ENCODE measurements around the gene RNF175. TPM values are rescaled to one million over a fixed set of nuclear protein-coding genes. Genes with fewer than 3 reads are reported as not detected.
"Not testable (repeated sequence)": the region's sequence is repeated elsewhere in the genome, so short reads cannot be mapped to it uniquely, and the experiment has no call there.

The RNF175 gene
- polyA plus RNA-seq, 1 donor, result 1.1 TPM

DNA sequence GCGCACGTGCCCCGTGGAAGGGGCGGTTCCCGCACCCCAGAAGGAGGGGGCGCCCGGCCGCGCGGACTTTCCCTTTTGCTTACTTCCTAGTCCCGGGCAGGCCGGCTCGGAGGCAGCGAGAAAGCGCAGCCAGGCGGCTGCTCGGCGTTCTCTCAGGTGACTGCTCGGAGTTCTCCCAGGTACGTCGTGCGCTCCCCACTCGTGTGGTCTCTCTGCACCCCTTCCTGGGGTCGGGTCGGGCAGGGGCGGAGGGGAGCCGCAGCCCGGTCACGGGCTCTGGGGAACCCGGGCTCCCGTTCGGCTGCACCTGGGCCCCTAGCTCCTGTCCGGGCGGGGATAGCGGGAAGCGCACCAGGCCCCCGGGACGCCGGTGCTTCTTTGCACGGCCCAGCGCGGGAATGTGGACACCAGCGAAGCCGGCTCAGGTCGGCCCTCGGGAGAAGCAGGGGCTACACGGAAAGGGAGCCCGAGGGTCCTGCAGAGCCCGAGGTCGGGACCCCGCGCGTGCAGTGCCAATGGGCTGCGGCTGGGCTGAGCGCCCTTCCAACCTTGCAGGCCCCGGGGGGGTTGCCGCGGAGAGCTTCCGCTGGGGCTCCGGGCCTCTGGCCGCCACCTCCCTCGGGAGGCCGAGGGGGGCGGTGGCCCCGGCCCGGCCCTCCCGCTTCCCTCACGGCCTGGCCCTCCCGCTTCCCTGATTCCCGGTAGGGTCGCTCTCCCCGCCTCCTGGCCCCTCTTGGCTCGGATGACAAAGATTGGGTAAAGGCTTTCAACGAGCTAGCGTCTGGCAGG, 75.4 kb downstream of the RNF175 start, which contains the start of gene TLR2:
TLR2 (plus strand) TSS at position 99 of the 789 bp plus-strand sequence. CDS start 18,628 bp downstream, outside the sequence.
- DNase-seq, result peak; percentile 84 to 93
- peaks cover 2% of the 10 kb centered on the region for H3K9me3 ChIP-seq (ENCODE audit: control insufficient read depth, low read depth, low read length)
- no peaks in the 10 kb centered on the region for H3K4me1 ChIP-seq (ENCODE audit: control insufficient read depth, insufficient read depth, low read length)
- peaks cover 15% of the 10 kb centered on the region for H3K27me3 ChIP-seq (ENCODE audit: control insufficient read depth, insufficient read depth, low read length)
- H3K36me3 ChIP-seq (ENCODE audit: control insufficient read depth, insufficient read depth, low read length), result peaks cover 6% of the 10 kb centered on the region
- peak within 1 kb of the TSS; percentile 71 for H3K4me3 ChIP-seq (ENCODE audit: low read length)
- WGBS (ENCODE audit: insufficient coverage, low lambda C conversion rate), result no CpG with 5 or more reads among the region's 75 CpGs
- peak within 1 kb of the TSS; percentile 57 for H3K27ac ChIP-seq (ENCODE audit: low read length)

DNA sequence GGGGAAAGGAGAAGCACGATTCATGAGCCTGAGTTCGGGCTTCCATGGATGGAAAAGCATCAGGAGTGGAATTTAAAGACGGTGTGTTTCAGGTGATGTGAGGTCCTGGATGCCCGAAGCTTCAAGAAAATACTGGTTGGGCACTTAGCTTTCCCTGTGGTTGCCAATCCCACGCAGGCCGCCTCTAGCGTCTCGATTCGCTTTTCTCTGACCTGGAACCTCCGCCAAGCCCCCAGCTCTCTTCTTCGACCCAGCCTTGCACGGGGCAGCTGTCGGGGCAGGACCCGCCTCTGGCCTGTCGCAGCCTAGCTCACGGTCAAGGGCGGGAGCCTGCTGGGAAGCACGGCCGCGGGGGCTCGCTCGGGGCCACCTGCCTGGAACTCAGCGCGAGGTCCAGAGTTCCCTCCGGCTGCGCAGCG, 76.1 kb downstream of the RNF175 start:
- WGBS (ENCODE audit: insufficient coverage, low lambda C conversion rate), result no CpG with 5 or more reads among the region's 27 CpGs
- Histone ChIP-seq H3K9me3 (ENCODE audit: control insufficient read depth, low read depth, low read length) (peaks cover 2% of the 10 kb centered on the region), H3K36me3 (ENCODE audit: control insufficient read depth, insufficient read depth, low read length) (peaks cover 6% of the 10 kb centered on the region), H3K27ac (ENCODE audit: low read length) (no peak overlapping the region), H3K4me1 (ENCODE audit: control insufficient read depth, insufficient read depth, low read length) (no peaks in the 10 kb centered on the region), H3K27me3 (ENCODE audit: control insufficient read depth, insufficient read depth, low read length) (peaks cover 15% of the 10 kb centered on the region), H3K4me3 (ENCODE audit: low read length) (peak overlapping the region; percentile 71)
- DNase-seq, result no peak

DNA sequence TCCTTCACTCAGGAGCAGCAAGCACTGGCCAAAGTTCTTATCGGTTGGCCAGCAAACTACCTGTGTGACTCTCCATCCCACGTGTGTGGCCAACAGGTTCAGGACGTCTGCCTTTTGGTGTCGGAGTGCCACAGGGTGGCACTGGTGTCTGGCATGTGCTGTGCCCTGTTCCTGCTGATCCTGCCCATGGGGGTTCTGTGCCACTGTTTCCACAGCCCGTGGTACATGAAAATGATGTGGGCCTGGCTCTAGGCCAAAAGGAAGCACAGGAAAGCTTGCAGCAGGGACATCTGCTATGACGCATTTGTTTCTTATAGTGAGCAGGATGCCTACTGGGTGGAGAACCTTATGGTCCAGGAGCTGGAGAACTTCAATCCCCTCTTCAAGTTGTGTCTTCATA, 80.3 kb downstream of the RNF175 start:
- no peak for DNase-seq
- Histone ChIP-seq H3K4me3 (ENCODE audit: low read length) (no peak overlapping the region), H3K27ac (ENCODE audit: low read length) (no peak overlapping the region), H3K4me1 (ENCODE audit: control insufficient read depth, insufficient read depth, low read length) (no peaks in the 10 kb centered on the region), H3K36me3 (ENCODE audit: control insufficient read depth, insufficient read depth, low read length) (no peaks in the 10 kb centered on the region), H3K27me3 (ENCODE audit: control insufficient read depth, insufficient read depth, low read length) (peaks cover 14% of the 10 kb centered on the region), H3K9me3 (ENCODE audit: control insufficient read depth, low read depth, low read length) (no peaks in the 10 kb centered on the region)
- WGBS (ENCODE audit: insufficient coverage, low lambda C conversion rate), result no CpG with 5 or more reads among the region's 6 CpGs

DNA sequence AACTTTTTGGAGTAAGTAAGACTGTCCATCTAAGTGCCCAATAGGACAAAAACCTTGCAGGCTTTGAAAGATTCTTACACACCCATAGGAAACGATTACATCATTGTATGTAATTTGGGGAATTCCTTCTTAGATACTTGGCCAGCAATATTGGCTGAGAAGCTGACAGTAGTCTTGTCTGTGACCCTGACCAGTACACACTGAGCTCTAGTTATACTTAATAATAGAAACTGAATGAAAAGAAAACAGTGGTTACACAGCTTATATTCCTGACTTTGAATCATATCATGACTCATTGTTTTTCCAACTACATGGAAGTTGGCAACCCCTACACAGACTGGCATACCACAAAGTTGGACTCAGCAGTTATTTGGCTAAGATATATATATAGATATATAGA, 82.8 kb downstream of the RNF175 start:
- Histone ChIP-seq H3K4me3 (ENCODE audit: low read length) (no peak overlapping the region), H3K9me3 (ENCODE audit: control insufficient read depth, low read depth, low read length) (no peaks in the 10 kb centered on the region), H3K27me3 (ENCODE audit: control insufficient read depth, insufficient read depth, low read length) (peaks cover 3% of the 10 kb centered on the region), H3K4me1 (ENCODE audit: control insufficient read depth, insufficient read depth, low read length) (no peaks in the 10 kb centered on the region), H3K36me3 (ENCODE audit: control insufficient read depth, insufficient read depth, low read length) (no peaks in the 10 kb centered on the region), H3K27ac (ENCODE audit: low read length) (no peak overlapping the region)
- WGBS (ENCODE audit: insufficient coverage, low lambda C conversion rate), result 100% methylated on average over 1 of the region's 1 CpG
- DNase-seq, result no peak

DNA sequence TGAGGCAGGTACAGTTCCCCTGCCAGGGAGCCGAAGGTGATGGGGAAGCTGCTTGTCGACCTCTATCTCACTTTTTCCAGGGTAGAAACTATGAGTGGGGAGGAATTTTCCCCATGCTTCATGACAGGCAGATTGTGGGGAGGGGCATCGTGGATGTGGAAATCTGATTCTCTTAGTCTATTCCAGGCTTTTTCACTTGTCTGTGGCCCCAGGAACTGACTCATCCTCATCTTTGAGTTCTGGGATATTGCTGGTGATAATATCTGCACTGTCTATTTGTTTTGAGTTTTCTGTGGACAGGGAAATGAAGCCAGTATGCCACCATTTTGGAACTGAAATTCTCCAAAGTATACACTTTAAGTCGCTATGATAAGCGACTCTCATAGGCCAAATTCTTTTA, 83.3 kb downstream of the RNF175 start:
- Histone ChIP-seq H3K4me3 (ENCODE audit: low read length) (no peak overlapping the region), H3K4me1 (ENCODE audit: control insufficient read depth, insufficient read depth, low read length) (no peaks in the 10 kb centered on the region), H3K27me3 (ENCODE audit: control insufficient read depth, insufficient read depth, low read length) (no peaks in the 10 kb centered on the region), H3K36me3 (ENCODE audit: control insufficient read depth, insufficient read depth, low read length) (no peaks in the 10 kb centered on the region), H3K27ac (ENCODE audit: low read length) (no peak overlapping the region), H3K9me3 (ENCODE audit: control insufficient read depth, low read depth, low read length) (no peaks in the 10 kb centered on the region)
- 100% methylated on average over 2 of the region's 5 CpGs for WGBS (ENCODE audit: insufficient coverage, low lambda C conversion rate)
- no peak for DNase-seq

DNA sequence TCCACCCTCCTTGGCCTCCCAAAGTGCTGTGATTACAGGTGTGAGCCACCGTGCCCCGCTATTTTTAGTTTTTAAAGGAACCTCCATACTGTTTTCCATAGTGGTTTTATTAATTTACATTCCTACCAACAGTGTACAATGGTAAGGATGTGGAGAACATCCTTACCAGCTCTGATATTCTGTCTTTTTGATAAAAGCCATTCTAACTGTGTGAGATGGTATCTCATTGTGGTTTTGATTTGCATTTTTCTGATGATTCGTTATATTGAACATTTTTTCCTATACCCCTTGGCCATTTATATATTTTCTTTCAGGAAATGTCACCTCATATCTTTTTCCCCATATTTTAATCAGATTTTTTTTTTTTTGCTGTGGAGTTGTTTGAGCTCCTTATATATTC, 90.0 kb downstream of the RNF175 start:
- H3K36me3 ChIP-seq (ENCODE audit: control insufficient read depth, insufficient read depth, low read length), result no peaks in the 10 kb centered on the region
- peaks cover 3% of the 10 kb centered on the region for H3K4me1 ChIP-seq (ENCODE audit: control insufficient read depth, insufficient read depth, low read length)
- no peaks in the 10 kb centered on the region for H3K9me3 ChIP-seq (ENCODE audit: control insufficient read depth, low read depth, low read length)
- DNase-seq, result no peak
- H3K27ac ChIP-seq (ENCODE audit: low read length), result no peak overlapping the region
- no peaks in the 10 kb centered on the region for H3K27me3 ChIP-seq (ENCODE audit: control insufficient read depth, insufficient read depth, low read length)
- no peak overlapping the region for H3K4me3 ChIP-seq (ENCODE audit: low read length)
- WGBS (ENCODE audit: insufficient coverage, low lambda C conversion rate), result 100% methylated on average over 1 of the region's 3 CpGs

DNA sequence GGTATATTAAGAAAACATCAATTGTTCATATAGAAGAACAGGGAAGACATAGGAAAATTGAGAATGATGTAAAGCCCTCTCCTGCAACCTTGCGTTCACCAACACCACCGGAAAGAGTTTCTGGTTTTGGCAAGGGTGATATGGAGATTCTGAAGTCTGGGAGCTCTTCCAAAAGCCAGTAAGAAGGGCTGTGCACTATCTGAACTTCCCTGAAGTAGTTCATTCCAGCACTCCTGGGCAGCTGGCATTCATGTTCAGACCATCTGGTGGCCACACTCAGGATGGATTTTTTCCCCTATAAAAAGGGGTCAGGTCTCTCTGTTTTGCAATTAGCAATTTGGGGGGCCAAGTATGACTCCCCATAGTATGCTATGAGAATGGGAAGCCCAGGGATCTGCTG, 91.2 kb downstream of the RNF175 start:
- DNase-seq, result no peak
- Histone ChIP-seq H3K27ac (ENCODE audit: low read length) (no peak overlapping the region), H3K9me3 (ENCODE audit: control insufficient read depth, low read depth, low read length) (no peaks in the 10 kb centered on the region), H3K27me3 (ENCODE audit: control insufficient read depth, insufficient read depth, low read length) (no peaks in the 10 kb centered on the region), H3K4me3 (ENCODE audit: low read length) (no peak overlapping the region), H3K4me1 (ENCODE audit: control insufficient read depth, insufficient read depth, low read length) (peaks cover 3% of the 10 kb centered on the region), H3K36me3 (ENCODE audit: control insufficient read depth, insufficient read depth, low read length) (no peaks in the 10 kb centered on the region)
- WGBS (ENCODE audit: insufficient coverage, low lambda C conversion rate), result no CpG with 5 or more reads among the region's 2 CpGs

DNA sequence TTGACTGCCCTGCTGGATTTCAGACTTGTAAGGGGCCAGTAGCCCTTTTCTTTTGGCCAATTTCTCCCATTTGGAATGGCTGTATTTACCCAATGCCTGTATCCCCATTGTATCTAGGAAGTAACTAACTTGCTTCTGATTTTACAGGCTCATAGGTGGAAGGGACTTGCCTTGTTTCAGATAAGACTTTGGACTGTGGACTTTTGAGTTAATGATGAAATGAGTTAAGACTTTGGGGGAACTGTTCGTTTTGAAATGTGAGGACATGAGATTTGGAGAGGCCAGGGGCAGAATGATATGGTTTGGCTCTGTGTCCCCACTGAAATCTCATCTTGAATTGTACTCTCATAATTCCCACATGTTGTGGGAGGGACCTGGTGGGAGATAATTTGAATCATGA, 93.3 kb downstream of the RNF175 start:
- not testable (repeated sequence) for H3K36me3 ChIP-seq (ENCODE audit: control insufficient read depth, insufficient read depth, low read length); H3K4me1 ChIP-seq (ENCODE audit: control insufficient read depth, insufficient read depth, low read length); H3K4me3 ChIP-seq (ENCODE audit: low read length); H3K27ac ChIP-seq (ENCODE audit: low read length); H3K27me3 ChIP-seq (ENCODE audit: control insufficient read depth, insufficient read depth, low read length)
- WGBS (ENCODE audit: insufficient coverage, low lambda C conversion rate), result no CpG with 5 or more reads among the region's 1 CpG
- peaks cover 11% of the 10 kb centered on the region for H3K9me3 ChIP-seq (ENCODE audit: control insufficient read depth, low read depth, low read length)
- DNase-seq, result peak in 1 of 2 donors; percentile 25

DNA sequence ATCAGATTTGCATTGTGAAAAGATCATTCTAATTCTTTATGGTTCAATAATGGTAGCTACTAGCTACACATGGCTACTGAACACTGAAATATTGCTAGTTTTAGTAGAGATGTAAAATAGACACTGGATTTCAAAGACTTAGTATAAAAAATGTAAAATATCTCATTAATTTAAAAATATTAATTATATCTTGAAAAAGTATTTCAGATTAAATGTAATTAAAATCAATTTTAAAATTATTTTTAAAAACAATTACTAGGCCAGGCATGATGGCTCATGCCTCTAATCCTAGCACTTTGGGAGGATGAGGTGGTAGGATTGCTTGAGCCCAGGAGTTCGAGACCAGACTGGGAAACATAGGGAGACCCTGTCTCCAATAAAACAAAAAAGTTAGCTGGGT, 96.2 kb downstream of the RNF175 start:
- peaks cover 11% of the 10 kb centered on the region for H3K9me3 ChIP-seq (ENCODE audit: control insufficient read depth, low read depth, low read length)
- no CpG with 5 or more reads among the region's 1 CpG for WGBS (ENCODE audit: insufficient coverage, low lambda C conversion rate)
- no peaks in the 10 kb centered on the region for H3K36me3 ChIP-seq (ENCODE audit: control insufficient read depth, insufficient read depth, low read length)
- no peaks in the 10 kb centered on the region for H3K27me3 ChIP-seq (ENCODE audit: control insufficient read depth, insufficient read depth, low read length)
- no peak overlapping the region for H3K27ac ChIP-seq (ENCODE audit: low read length)
- peaks cover 3% of the 10 kb centered on the region for H3K4me1 ChIP-seq (ENCODE audit: control insufficient read depth, insufficient read depth, low read length)
- DNase-seq, result no peak
- H3K4me3 ChIP-seq (ENCODE audit: low read length), result no peak overlapping the region

DNA sequence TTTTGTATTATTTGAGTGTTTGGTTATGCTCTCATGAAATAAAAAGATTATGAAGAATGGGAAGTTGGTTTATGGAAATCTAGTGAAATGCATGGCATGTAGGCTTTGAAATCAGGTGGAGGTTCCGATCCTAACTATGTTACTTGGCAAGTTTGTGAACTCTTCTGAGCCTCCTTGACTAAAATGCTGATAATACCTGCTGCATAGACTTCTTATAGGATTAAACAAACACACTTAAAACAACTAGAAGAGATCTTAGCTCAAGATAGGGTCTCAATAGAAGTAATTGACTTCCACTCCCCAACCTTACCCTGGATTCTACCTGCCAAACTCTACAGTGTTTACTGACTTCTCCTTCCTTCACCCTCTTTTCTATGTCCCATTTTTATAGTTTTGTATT, 97.9 kb downstream of the RNF175 start:
- H3K4me1 ChIP-seq (ENCODE audit: control insufficient read depth, insufficient read depth, low read length), result peaks cover 3% of the 10 kb centered on the region

More for the DNA sequence above, 97.9 kb downstream of the RNF175 start:
- no peak overlapping the region for H3K4me3 ChIP-seq (ENCODE audit: low read length)
- no peaks in the 10 kb centered on the region for H3K27me3 ChIP-seq (ENCODE audit: control insufficient read depth, insufficient read depth, low read length)
- no CpG with 5 or more reads among the region's 1 CpG for WGBS (ENCODE audit: insufficient coverage, low lambda C conversion rate)
- peaks cover 11% of the 10 kb centered on the region for H3K9me3 ChIP-seq (ENCODE audit: control insufficient read depth, low read depth, low read length)
- DNase-seq, result no peak
- H3K36me3 ChIP-seq (ENCODE audit: control insufficient read depth, insufficient read depth, low read length), result no peaks in the 10 kb centered on the region
- H3K27ac ChIP-seq (ENCODE audit: low read length), result no peak overlapping the region

Data from large intestine (tissue), 3 donors.